Measurements from ENCODE around the gene HSPA14.
"Not testable (repeated sequence)": the region's sequence is repeated elsewhere in the genome, so short reads cannot be mapped to it uniquely, and the experiment has no call there.

HSPA14 gene, protein sequence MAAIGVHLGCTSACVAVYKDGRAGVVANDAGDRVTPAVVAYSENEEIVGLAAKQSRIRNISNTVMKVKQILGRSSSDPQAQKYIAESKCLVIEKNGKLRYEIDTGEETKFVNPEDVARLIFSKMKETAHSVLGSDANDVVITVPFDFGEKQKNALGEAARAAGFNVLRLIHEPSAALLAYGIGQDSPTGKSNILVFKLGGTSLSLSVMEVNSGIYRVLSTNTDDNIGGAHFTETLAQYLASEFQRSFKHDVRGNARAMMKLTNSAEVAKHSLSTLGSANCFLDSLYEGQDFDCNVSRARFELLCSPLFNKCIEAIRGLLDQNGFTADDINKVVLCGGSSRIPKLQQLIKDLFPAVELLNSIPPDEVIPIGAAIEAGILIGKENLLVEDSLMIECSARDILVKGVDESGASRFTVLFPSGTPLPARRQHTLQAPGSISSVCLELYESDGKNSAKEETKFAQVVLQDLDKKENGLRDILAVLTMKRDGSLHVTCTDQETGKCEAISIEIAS

DNA sequence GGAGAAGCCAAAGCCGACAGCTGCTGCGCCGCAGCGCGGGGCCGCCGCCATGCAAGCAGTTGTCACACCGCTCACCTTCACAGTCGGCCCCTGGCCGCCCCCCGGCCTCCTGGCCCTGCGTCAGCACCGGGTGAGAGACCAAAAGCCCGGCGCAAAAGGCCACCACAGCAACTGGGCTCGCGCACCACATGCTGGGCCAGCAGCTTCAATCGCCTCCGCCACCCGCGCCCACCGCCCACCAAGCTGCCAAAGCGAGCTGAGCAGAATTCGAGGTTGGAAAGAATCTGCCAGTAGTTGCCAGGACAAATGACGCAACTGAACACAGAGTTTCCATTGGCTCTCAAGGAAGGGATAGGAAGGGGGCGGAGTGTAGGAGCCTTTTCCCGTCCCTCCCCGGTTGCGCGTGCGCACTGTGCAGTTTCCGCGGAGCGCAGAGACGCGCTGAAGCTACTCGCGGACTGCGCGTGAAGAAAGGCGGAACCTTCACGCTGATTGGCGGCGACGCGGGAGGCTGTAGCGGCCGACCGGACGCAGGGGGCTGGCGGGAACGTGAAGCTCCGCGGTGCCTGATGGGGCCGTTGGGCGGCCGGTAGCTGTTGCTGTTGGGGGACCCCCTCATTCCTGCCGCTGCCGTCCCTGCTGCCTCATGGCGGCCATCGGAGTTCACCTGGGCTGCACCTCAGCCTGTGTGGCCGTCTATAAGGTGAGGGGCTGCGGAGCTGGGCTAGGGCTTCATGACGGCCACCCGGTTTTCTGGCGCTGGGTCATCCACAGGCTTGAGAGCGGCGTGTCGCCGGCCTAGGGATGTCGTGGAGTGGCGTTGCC, at the start of gene HSPA14, which contains the start of the genes CDNF and MSANTD7:
HSPA14 (plus strand) TSS at position 550 of the 825 bp plus-strand sequence; CDS start at position 647, 97 bp downstream.
CDNF (minus strand) TSS at position 281 of the 825 bp plus-strand sequence; CDS start at position 190, 91 bp downstream.
MSANTD7 (plus strand) TSS at position 550 of the 825 bp plus-strand sequence. CDS start 3,979 bp downstream, outside the sequence.
- DNase-seq: peak; percentile 98

DNA sequence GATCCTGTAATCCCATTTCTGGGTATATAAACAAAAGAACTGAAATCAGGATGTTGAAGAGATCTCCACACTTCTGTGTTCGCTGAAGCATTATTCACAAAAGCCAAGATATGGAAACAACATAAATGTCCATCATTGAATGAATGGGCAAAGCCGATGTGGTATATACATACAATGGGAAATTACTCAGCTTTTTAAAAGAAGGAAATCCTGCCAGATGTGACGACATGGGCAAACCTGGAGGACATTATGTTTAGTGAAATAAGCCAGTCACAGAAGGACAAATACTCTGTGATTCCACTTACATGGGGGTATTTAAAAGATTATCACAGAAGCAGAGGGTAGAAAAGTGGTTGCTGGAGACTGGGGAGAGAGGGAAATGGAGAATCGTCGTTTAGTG, 39.5 kb upstream of the HSPA14 start:
- no peak for DNase-seq

DNA sequence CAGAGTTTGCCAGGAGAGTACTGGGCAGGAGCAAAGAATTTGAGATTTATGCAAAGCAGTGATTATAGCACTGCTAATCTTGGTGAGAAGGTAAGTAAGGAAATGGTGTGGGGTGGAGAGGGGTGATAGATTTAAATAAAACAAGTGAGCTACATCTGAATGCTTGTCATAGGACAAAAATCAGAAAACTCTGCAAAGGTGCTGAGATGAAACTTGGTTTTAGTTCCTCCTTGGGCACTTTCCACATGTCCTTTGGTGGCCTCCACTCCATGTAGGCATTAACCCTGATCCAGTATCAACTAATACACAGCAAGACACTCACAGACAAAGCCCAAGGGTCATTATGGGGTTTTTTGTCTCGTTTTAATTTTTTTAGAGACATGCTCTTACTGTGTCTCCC, 37.7 kb upstream of the HSPA14 start:
- no peak for DNase-seq

DNA sequence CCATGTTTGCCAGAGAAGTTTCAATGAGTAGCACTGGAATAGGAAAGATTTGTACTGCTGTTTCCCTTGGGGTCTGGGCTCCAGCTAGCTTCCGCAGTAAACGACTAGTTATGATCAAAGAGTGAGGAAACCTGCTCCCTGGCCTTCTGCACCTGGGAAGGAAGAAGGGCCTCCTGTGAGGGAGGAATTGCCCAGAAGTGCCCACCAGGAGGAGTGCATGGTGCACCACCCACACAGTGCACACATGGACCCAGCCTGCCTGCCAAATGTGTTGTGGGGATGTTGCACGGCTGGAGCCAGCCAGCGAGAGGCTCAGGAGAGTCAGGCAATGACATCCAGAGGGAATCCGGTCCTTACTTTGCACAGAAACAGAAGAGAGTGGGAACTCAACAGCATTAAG, 36.4 kb upstream of the HSPA14 start:
- peak; percentile 29 for DNase-seq

DNA sequence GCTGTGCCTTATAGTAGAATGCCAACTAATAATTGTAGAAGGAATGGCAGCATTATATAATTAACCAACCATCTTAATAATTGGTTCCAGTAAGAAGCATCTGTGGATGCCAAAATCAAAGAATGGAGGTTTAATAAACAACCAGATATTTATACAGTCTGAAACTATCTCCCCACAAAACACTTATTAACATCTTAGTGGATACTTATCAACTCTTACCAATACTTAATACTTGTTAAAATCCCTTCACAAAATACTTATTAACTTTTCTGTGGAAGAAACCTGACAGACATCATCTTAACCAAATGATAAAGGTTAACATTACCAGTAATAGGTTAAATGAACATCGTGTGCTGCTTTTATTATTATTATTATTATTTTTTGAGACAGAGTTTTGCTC, 34.3 kb upstream of the HSPA14 start:
- no peak for DNase-seq

DNA sequence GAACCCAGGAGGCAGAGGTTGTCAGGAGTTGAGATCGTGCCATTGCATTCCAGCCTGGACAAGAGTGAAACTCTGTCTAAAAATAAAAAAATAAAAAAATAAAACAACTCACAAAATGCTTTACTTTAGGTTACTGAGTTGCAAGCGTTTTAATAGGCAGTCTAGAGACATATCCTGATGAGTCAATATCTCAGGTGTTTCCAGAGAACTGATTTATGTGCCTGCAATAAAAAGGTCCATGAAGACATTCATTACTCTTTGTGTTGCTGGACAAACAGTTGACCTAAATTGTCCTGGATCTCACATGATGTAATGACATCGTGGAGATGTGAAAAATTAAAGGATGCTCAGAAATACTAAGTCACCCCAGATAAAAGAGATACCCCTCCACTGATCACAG, 31.8 kb upstream of the HSPA14 start:
- peak; percentile 56 for DNase-seq

DNA sequence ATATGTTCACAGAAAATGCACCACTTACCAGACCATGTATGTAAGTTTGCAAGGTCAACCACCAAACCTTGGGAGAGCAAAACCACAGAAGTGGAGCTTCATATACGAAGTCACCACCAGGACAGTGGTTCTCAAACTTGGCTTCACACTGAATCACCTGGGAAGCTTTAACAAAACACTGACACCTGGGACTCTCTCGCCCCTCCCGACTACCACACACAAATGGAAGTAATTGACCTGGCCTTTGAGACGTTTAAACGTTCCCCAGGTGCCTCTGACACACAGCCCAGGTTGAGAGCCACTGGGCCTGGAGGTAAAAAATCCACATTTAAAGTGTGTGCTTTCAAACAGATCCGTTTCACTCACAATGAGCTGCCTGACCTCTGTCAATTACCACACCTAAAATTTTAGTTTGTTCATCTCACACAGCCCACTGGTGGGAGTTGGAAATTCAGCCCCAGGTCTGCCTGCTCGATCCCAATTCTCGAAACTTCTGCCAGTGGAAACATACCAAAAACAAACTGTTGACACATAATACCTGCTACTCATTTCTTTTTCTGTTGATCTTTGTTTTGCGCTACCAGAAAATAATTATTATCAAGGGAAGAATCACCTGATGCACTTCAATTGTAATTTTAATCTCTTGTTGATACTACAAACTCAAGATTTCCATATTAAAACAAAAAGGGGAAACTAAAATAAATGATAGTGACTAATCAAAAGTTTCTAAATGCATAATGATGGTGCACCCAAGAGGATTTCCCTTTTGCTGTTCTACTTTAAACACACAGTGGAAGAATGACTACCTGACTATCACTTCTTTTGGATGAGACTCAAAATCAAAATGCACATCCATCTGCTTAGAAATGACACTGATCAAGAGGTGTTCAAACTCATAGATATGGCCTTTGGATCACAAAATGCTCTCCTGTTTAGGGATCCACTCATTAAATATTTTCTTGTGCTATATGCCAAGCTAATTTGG, 26.8 kb upstream of the HSPA14 start:
- DNase-seq: peak; percentile 71

DNA sequence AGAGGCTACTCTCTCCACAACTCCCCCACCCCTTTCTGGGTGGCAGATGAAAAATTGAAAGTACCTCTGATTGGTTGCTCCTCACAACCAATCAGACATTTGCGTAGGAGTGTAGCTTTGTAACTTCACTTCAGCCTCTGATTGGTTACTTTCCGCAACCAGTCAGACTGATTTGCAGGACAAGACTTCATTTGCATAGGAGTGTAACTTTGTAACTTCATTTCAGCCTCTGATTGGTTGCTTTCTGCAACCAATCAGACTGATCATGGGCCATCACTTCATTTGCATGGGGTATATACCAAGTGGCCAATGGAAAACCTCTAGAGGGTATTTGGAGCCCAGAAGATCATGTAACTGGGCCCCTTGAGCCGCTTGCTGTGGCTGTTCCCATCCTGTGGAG, 25.8 kb upstream of the HSPA14 start:
- DNase-seq: no peak

DNA sequence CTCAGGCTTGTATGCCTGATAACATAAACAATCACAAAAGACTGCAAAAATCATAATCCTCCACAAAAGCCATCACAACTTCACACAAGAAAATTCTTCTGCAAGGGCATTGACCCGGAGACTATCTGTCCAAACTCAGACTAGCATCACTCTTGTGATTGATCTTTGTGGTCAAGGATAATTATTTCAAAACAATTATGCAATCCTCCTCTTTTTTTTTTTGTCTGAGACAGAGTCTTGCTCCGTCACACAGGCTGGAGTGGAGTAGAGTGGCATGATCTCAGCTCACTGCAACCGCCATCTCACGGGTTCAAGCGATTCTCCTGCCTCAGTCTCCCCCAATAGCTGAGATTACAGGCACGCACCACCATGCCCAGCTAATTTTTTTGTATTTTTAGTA, 22.4 kb upstream of the HSPA14 start:
- DNase-seq: no peak

DNA sequence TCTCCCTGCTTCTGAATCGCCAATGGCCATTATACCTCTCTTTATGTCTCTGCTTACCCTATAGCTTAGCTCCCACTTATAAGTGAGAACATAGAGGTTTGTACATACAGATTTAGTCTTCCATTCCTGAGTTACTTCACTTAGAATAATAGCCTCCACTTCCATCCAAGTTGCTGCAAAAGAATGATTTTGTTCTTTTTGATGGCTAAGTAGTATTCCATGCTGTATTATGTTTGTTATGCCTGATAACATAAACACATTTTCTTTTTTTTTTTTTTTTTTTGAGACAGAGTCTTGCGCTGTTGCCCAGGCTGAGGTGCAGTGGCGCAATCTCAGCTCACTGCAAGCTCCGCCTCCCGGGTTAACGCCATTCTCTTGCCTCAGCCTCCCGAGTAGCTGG, 21.4 kb upstream of the HSPA14 start:
- DNase-seq: not testable (repeated sequence)

DNA sequence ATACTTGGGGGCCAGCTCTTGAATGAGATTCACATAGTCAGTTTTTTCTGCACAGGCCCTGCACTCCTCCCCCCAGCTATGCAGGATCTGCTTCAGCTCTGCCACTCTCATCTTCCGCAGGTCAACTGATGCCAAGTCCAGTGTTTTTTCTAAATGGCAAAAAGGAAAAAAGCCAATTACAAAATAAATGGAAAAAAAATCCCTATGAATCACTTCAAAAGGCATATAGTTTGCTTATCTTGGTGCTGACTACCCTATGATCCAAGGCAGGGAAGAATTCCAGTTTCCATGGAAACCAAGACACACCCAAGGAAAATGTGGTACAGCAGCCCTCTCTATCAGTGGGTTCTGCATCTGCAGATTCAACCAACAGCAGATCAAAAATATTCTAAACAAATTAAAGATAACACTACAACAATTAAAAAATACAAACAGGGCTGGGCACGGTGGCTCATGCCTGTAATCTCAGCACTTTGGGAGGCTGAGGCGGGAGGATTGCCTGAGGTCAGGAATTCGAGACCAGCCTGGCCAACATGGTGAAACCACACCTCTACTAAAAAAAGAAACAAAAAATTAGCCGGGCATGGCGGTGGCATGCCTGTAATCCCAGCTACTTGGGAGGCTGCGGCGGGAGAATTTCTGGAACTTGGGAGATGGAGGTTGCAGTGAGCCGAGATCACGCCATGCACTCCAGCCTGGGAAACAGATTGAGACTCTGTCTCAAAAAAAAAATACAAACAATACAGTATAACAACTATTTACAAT, 17.9 kb upstream of the HSPA14 start:
- no peak for DNase-seq

DNA sequence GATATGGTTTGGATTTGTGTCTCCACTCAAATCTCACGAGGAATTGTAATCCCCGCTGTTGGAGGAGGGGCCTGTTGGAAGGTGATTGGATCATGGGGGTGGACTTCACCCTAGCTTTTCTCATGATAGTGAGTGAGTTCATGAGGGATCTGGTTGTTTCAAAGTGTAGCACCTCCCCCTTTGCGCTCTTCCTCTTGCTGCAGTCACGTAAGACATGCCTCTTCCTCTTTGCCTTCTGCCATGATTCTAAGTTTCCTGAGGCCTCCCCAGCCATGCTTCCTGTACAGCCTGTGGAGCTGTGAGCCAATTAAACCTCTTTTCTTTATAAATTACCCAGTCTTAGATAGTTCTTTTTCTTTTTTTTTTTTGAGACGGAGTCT, 17.3 kb upstream of the HSPA14 start:
- DNase-seq: no peak

DNA sequence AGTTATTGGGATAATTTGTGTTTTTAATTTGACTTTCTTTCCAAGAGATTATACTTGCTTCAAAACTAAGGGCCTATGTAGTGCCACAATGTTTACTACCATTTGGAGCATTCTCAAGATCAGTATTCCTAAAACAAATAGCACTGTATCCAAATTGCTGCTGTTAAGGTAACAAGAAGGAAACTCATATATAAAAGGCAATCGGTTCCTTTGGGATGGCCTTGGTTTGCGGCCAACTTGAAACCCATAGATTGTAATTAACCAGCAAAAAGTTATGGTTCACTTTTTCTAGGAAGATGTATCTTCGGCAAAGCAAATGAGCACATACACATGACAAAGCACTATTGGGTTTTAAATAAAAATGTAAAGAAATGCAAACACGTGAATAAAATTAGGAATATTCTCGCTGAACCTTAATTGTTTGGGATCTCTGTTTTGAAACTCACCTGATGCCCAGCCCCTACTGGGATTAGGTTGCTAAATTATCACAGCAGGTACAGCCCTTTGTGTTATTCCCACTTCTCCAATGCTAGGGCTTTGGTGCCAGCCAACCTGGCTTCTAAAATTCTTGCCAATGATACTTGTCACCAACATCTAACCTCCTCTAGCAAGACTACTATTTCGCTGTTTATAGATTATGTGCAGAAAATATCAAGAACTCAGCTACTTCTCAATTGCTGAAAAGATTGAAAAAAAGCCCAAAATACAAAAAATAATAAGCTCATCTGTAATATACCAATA, 16.3 kb upstream of the HSPA14 start:
- DNase-seq: peak; percentile 77

DNA sequence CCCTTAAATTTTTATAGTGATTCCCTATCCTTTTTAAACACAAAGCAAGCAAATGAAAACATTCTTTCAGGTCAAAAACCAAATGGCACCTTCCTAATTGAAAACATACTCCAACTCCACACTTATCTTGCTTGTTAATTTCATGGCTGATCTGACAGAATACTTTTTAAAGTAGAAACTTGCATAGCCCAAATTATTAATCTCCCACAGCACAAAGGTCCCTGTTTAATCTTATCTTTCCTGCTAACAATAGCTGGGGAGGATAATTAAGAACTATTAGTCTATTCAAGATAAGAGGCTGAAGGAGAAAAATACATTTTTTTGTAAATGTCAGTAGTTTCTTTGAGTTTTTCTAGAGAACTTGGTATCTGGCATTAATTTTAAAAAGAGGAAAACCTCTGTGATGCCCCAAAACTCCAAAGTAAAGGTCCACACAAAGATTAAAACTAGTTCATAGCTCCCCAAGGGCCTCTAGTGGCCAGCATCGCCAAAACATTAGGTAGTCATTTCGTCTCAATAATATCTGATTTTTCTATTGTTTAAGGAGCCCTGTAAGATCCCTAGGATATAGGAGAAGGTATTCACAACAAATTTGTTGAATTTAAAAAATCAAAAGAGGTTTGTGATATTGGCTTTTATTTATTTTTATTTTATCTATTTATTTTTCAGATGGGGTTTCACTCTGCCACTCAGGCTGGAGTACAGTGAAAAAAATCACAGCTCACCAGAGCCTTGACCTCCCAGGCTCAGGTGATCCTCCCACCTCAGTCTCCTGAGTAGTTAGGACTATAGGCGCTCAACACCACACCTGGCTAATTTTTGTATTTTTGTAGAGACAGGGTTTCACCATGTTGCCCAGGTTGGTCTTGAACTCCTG, 15.0 kb upstream of the HSPA14 start:
- peak; percentile 49 for DNase-seq

DNA sequence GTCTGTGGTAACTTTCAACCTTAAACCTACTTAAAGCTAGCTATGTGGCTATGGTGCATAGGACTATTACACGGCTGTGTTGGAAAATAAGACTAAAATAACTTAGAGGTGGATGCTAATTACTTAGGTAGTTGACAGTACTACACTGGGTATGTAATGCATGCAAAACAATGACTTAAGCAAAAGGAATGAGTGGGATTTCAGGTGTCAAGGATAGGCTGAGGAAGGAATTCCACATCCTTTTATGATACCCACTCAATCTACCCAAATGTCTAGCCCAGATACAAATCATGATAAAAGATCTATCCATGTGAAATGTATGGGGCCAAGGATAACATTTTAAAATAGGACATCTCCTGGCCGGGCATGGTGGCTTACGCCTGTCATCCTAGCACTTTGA, 14.1 kb upstream of the HSPA14 start:
- DNase-seq: no peak

DNA sequence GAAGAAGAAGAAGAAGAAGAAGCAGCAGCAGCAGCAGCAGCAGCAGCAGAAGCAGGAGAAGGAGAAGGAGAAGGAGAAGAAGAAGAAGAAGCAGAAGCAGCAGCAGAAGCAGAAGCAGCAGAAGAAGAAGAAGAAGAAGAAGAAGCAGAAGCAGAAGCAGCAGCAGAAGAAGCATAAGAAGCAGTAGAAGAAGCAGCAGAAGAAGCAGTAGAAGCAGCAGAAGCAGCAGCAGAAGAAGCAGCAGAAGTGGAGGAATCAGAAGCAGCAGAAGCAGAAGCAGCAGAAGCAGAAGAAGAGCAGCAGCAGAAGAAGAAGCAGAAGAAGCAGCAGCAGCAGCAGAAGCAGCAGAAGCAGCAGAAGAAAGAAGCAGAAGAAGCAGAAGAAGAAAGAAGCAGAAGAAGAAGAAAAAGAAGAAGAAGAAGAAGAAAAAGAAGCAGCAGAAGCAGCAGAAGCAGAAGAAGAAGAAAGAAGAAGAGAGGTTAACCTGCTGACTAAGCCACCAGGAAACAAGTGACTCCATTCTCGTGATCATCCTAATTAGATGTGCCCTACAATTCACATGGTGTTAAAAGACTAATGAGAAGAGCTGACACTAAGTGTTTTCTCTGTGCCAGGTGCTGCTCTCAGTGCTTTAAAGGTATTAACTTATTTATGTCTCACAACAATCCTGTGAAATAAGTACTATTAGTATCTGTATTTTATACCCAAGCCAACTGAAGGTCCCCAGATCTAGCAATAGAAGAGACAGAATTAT, 11.9 kb upstream of the HSPA14 start:
- no peak for DNase-seq

DNA sequence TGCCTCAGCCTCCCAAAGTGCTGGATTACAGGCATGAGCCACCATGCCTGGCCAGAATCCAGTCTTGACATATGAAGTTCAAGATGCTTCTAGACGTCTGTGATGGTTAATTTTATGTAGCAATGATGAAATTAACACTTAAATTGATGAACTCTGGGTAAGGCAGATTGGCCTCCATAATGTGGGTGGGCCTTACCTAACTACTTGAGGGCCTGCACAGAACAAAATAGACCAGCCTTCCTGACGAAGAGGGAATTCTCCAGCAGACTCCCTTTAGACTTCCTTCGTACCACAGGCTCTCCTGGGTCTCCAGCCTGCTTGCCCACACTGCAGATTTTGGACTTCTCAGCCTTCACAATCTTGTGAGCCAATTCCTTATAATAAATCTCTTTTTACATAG, 5.0 kb upstream of the HSPA14 start:
- DNase-seq: no peak

DNA sequence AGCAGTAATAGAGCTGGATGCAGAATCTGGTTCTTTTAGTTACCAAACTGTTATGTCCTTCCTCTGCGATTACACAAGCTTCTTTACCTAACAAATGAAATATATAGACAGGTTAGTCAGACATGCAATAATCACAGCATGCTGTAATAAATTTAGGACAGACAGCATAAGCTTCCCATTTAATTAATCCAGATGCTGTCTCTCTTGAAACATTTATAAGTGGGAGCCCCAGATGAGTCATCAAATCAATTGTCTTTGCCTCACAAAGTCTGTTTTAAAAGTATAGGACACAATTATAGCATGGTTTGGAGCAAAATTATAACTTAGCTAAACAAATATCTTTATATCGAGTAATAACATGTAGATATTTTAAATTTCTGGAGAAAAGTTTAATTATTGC, 1.9 kb upstream of the HSPA14 start:
- DNase-seq: peak; percentile 78

All from NCI-H69 (cell line).